ENCODE results near the gene ZBTB38.

DNA sequence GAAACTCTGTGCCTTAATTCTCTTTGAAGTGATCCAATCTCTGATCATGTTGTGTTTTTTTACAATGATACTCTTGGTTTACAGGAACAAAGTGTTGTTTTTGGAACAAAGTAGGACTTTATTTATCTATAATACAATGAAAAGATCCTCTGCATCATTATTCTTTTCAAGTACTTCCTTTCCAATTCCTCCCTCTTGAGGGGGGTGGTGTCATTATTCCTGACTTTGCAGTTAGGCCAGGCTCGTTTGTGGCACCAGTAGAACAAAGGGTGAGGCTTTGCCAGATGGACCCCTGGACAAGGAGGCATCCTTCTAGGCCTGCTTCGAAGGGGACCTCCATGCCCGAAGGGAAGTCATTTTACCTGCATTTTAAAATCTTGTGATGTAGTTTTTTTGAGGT, 41.7 kb upstream of the ZBTB38 start:
- TF ChIP-seq EP300 (IDR thresholded peaks at IDR 0.05) (no peak), POLR2A (IDR thresholded peaks at IDR 0.05) (no peak)
